CD4-positive, alpha-beta T cell treated with Interleukin-21 for 1 hour (primary cell): ENCODE measurements around the gene MYO15B.
"Not testable (repeated sequence)": the region's sequence is repeated elsewhere in the genome, so short reads cannot be mapped to it uniquely, and the experiment has no call there.

ENCODE experiments used
- DNase-seq: peaks from one replicate; pipeline ENCODE4 v3.0.0-alpha.2; 2020

The MYO15B gene

GRCh38 chr17:75626496-75627038 is 39.0 kb downstream of the MYO15B start:
- no peak for DNase-seq

GRCh38 chr17:75627094-75627493 is 39.5 kb downstream of the MYO15B start:
- DNase-seq, result no peak

GRCh38 chr17:75628425-75628824 is 40.8 kb downstream of the MYO15B start:
- no peak for DNase-seq

GRCh38 chr17:75629157-75629556 is 41.6 kb downstream of the MYO15B start:
- no peak for DNase-seq

- no peak for DNase-seq
These were observed 42.7 kb downstream of the MYO15B start for GRCh38 chr17:75630071-75630917.

- no peak for DNase-seq
These were observed 43.8 kb downstream of the MYO15B start for GRCh38 chr17:75631353-75631752.

- DNase-seq, result no peak
These were observed 44.8 kb downstream of the MYO15B start for GRCh38 chr17:75632428-75632827.

- DNase-seq, result peak; percentile 77
These were observed 45.4 kb downstream of the MYO15B start, which contains the start of gene SMIM5 for GRCh38 chr17:75632863-75633485. SMIM5 (plus strand) TSS chr17:75633434; CDS start chr17:75640202, 6,768 bp downstream.

- DNase-seq, result peak; percentile 51
These were observed 46.1 kb downstream of the MYO15B start for GRCh38 chr17:75633486-75634375.

GRCh38 chr17:75634376-75634740 is 46.8 kb downstream of the MYO15B start:
- DNase-seq, result no peak

- DNase-seq, result no peak
These were observed 47.4 kb downstream of the MYO15B start for GRCh38 chr17:75634754-75635609.

- no peak for DNase-seq
These were observed 48.1 kb downstream of the MYO15B start for GRCh38 chr17:75635610-75636202.

- DNase-seq, result no peak
These were observed 49.0 kb downstream of the MYO15B start for GRCh38 chr17:75636381-75637142.

- no peak for DNase-seq
These were observed 49.5 kb downstream of the MYO15B start for GRCh38 chr17:75637143-75637538.

GRCh38 chr17:75637551-75637950 is 50.0 kb downstream of the MYO15B start:
- DNase-seq, result no peak

- DNase-seq, result not testable (repeated sequence)
These were observed 50.4 kb downstream of the MYO15B start for GRCh38 chr17:75638039-75638438.

- no peak for DNase-seq
These were observed 51.3 kb downstream of the MYO15B start for GRCh38 chr17:75638893-75639292.

- DNase-seq, result no peak
These were observed 51.7 kb downstream of the MYO15B start for GRCh38 chr17:75639327-75639726.

GRCh38 chr17:75639771-75640555 is 52.4 kb downstream of the MYO15B start:
- DNase-seq, result no peak

GRCh38 chr17:75640556-75641119 is 53.0 kb downstream of the MYO15B start:
- DNase-seq, result no peak
